ENCODE results near the gene ORM2. TPM values are rescaled to one million over a fixed set of nuclear protein-coding genes. Genes with fewer than 3 reads are reported as not detected.

The ORM2 gene
- polyA plus RNA-seq, 3 donors = 0.30 to 0.33 TPM; not detected in 1

- intact Hi-C loops (cut with micrococcal nuclease) = loop anchor here (10.0 kb wide), 3 partner anchors 51 to 311 kb away; partner anchors contain the start of gene TEX53 (in 1 of the 2)
- Mint-ChIP-seq H3K27me3 (ENCODE audit: low read depth in 3 of 3) (peaks cover 0 to 2% (median 0%) of the 10 kb centered on the region in 3 donors), H3K9me3 (peaks cover 0 to 5% (median 0%) of the 10 kb centered on the region in 7 donors), H3K4me3 (no peak overlapping the region), H3K4me1 (peaks cover 26% of the 10 kb centered on the region), H3K27ac (peak overlapping the region in 4 of 7 donors; percentile 33 to 60 (median 54)), H3K36me3 (peaks cover 92 to 98% of the 10 kb centered on the region in 2 donors)
- Histone ChIP-seq H3K27ac (ENCODE audit: low read depth in 1 of 2, low read length in 2 of 2) (peak overlapping the region in 1 of 2 donors; percentile 56), H3K27me3 (ENCODE audit: control insufficient read depth in 2 of 2, insufficient read depth in 2 of 2, low read length in 2 of 2) (no peaks in the 10 kb centered on the region), H3K9me3 (replicated peaks in 1 of 2; ENCODE audit: control insufficient read depth in 1 of 2, insufficient read depth in 1 of 2, low read length in 2 of 2) (no peaks in the 10 kb centered on the region), H4K20me1 (ENCODE audit: insufficient read depth, low read length) (peaks cover 94% of the 10 kb centered on the region), H3K4me3 (replicated peaks in 1 of 3; ENCODE audit: low read depth in 2 of 3, low read length in 3 of 3) (no peak overlapping the region), H3K36me3 (replicated peaks in 1 of 2; ENCODE audit: control insufficient read depth in 1 of 2, insufficient read depth in 2 of 2, low read length in 2 of 2) (peaks cover 97 to 99% of the 10 kb centered on the region in 2 donors), H2AFZ (ENCODE audit: insufficient read depth, low read depth, low read length, poor library complexity, severe bottlenecking) (no peak overlapping the region), H3K4me2 (replicated peaks; ENCODE audit: extremely low read depth, low read length, poor library complexity, severe bottlenecking) (no peak overlapping the region), H3K79me2 (ENCODE audit: insufficient read depth, low read length) (peaks cover 7% of the 10 kb centered on the region), H3K4me1 (ENCODE audit: control insufficient read depth in 1 of 2, insufficient read depth in 2 of 2, low read length in 2 of 2) (peaks cover 14 to 19% of the 10 kb centered on the region in 2 donors), H3K9ac (ENCODE audit: insufficient read depth, low read length, poor library complexity, severe bottlenecking) (no peak overlapping the region)
- DNase-seq = no peak
- WGBS (ENCODE audit: insufficient coverage) = 97% methylated on average over 3 of the region's 9 CpGs
- no peak for TF ChIP-seq CTCF (IDR thresholded peaks at IDR 0.05)
Observed at GRCh38 chr9:114343471-114344187, 14.0 kb downstream of the ORM2 start.

- H3K36me3 ChIP-seq (replicated peaks in 1 of 2; ENCODE audit: control insufficient read depth in 1 of 2, insufficient read depth in 2 of 2, low read length in 2 of 2) = peaks cover 97 to 99% of the 10 kb centered on the region in 2 donors
Observed at GRCh38 chr9:114344188-114344566, 14.5 kb downstream of the ORM2 start.

More at GRCh38 chr9:114344188-114344566, 14.5 kb downstream of the ORM2 start:
- no peak overlapping the region for H3K4me3 Mint-ChIP-seq
- peak overlapping the region in 1 of 2 donors; percentile 48 for H3K27ac ChIP-seq (ENCODE audit: low read depth in 1 of 2, low read length in 2 of 2)
- H2AFZ ChIP-seq (ENCODE audit: insufficient read depth, low read depth, low read length, poor library complexity, severe bottlenecking) = no peak overlapping the region
- peaks cover 0 to 5% (median 0%) of the 10 kb centered on the region in 7 donors for H3K9me3 Mint-ChIP-seq
- no peak for TF ChIP-seq CTCF (IDR thresholded peaks at IDR 0.05)
- peaks cover 94% of the 10 kb centered on the region for H4K20me1 ChIP-seq (ENCODE audit: insufficient read depth, low read length)
- H3K4me2 ChIP-seq (replicated peaks; ENCODE audit: extremely low read depth, low read length, poor library complexity, severe bottlenecking) = no peak overlapping the region
- H3K27me3 Mint-ChIP-seq (ENCODE audit: low read depth in 3 of 3) = peaks cover 0 to 2% (median 0%) of the 10 kb centered on the region in 3 donors
- no peaks in the 10 kb centered on the region for H3K9me3 ChIP-seq (replicated peaks in 1 of 2; ENCODE audit: control insufficient read depth in 1 of 2, insufficient read depth in 1 of 2, low read length in 2 of 2)
- peak overlapping the region in 4 of 7 donors; percentile 42 to 70 (median 66) for H3K27ac Mint-ChIP-seq
- intact Hi-C loops (cut with micrococcal nuclease) = loop anchor here (10.0 kb wide), 3 partner anchors 51 to 311 kb away; partner anchors contain the start of gene TEX53 (in 1 of the 2)
- H3K27me3 ChIP-seq (ENCODE audit: control insufficient read depth in 2 of 2, insufficient read depth in 2 of 2, low read length in 2 of 2) = no peaks in the 10 kb centered on the region
- peaks cover 92 to 98% of the 10 kb centered on the region in 2 donors for H3K36me3 Mint-ChIP-seq
- no peak overlapping the region for H3K4me3 ChIP-seq (replicated peaks in 1 of 3; ENCODE audit: low read depth in 2 of 3, low read length in 3 of 3)
- WGBS (ENCODE audit: insufficient coverage) = 97% methylated on average over 6 of the region's 11 CpGs
- no peak for DNase-seq
- peaks cover 6% of the 10 kb centered on the region for H3K79me2 ChIP-seq (ENCODE audit: insufficient read depth, low read length)
- H3K4me1 Mint-ChIP-seq = peaks cover 32% of the 10 kb centered on the region
- H3K9ac ChIP-seq (ENCODE audit: insufficient read depth, low read length, poor library complexity, severe bottlenecking) = no peak overlapping the region
- peaks cover 14 to 19% of the 10 kb centered on the region in 2 donors for H3K4me1 ChIP-seq (ENCODE audit: control insufficient read depth in 1 of 2, insufficient read depth in 2 of 2, low read length in 2 of 2)

Data from CD14-positive monocyte (primary cell).